AG09319 (cell line): ENCODE data around the gene PPCDC.

ENCODE experiments used
- DNase-seq: peaks from one replicate; pipeline ENCODE4 v3.0.0-alpha.2; 2010; ENCODE audit warnings: low read depth; ENCODE audit errors: extremely low read depth
- CTCF ChIP-seq: IDR thresholded peaks from 2 replicates; pipeline ENCODE4 v1.5.1; 2011; ENCODE audit warnings: low read depth, mild to moderate bottlenecking, inconsistent platforms, low read length, moderate library complexity

Gene PPCDC

GRCh38 chr15:75025548-75026260 lies 2.3 kb downstream of the PPCDC start:
- no peak for TF ChIP-seq CTCF
- no peak for DNase-seq

DNA sequence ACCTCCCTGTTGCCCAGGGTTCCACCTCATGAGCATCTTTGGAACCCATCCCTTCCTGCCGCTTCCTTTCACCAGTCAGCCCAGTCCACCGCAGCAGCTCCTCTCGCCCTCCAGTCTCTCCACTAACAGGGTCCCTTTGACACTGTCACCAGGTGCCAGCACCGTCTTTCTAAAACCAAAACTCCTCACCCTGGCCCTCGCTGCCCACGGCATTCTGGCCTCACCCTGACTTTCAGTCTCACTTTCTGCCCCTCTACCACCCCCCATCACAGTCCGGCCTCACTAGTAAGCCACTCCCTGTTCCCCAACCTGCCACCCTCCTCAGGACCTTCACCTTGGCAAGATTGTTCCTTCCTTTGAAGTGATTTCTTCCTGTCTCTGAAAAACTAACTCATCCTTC lies 4.2 kb downstream of the PPCDC start:
- no peak for DNase-seq
- no peak for TF ChIP-seq CTCF

GRCh38 chr15:75028991-75029377 lies 5.6 kb downstream of the PPCDC start:
- no peak for TF ChIP-seq CTCF

DNA sequence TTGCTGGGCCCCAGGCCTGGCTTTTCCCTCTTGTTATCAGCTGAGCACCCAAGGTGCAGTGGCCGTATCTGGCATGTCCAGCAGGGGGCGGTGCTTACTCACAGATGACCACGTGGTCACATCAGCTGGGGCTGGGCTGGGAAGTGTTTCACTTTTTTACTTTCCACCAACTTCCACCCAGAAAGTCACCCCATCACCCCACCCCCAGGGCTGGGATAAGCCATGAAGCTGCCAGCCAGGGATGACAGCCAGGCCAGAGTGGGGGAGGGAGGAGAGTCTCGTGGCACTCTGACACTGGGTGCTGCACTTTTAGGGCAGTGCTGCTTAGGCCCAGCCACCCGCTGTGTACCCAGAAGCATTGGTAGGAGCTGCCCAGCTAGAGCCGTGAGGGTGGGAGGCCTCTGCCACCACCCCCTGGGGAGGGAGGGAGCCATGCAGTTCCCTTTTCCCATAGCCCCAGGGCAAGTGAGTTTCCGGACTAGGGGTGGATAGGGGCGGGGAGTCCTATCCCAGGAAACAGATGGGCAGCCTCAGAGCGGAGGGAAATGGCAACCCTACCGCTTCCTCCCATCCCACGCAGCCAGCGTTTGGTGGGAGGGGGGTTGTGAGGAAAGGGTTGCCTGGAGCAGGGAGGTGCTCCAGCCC lies 6.1 kb downstream of the PPCDC start:
- peak; percentile 86 for DNase-seq
- TF ChIP-seq CTCF: peak; percentile 92

More at GRCh38 chr15:75028991-75029377, 5.6 kb downstream of the PPCDC start:
- DNase-seq: no peak

DNA sequence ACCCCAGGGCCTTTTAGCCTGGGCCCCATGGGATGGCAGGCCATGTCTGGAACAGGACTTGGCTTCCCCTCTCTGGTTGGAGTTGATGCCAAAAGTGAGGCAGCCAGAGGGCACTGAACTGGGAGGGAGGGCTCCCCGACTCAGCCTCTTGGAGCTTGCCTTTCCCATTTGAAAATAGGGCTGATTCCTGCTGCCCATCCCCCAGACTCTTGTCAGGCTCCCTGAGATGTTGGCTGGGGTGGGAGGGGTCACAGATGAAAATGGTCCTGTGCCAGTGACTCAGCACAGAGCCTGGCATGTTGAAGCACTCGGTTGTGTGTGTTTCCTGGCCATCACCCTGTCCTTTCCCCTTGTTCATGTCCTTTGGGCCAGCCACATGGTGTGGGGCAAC lies 6.6 kb downstream of the PPCDC start:
- peak; percentile 18 for DNase-seq
- no peak for TF ChIP-seq CTCF

- no peak for TF ChIP-seq CTCF
- DNase-seq: no peak
Observed at GRCh38 chr15:75030424-75030823, 7.0 kb downstream of the PPCDC start.

DNA sequence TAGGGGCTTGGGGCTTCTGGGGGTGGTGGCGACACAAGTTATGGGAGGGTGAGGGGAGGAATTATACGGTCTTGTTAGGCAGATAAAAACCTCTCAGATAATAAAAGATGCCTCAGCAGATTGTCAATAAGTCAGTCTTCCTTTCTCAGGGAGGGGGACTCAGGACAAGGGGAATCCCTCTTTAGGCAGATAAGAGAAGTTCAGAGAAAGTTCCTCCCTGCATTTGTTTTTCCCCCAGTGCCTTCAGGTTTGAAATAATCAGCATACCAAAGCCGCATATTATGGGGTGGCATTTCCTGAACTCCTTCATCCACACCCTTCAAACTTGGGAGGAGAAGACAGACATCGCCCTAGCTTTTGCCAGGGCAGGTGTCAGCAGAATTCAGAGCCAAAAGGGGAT lies 8.5 kb downstream of the PPCDC start:
- TF ChIP-seq CTCF: no peak
- DNase-seq: no peak
